Ishikawa (cell line): Measurements from ENCODE around the gene ZNF821.

ENCODE experiments used
- CEBPB ChIP-seq: IDR thresholded peaks from 2 replicates; pipeline ENCODE4 v1.6.1; 2012
- CREB1 ChIP-seq: IDR thresholded peaks from 2 replicates; pipeline ENCODE4 v1.6.1; 2012; ENCODE audit warnings: low read depth
- EGR1 ChIP-seq: IDR thresholded peaks from 2 replicates; pipeline ENCODE4 v1.6.1; 2012
- EP300 ChIP-seq: IDR thresholded peaks from 2 replicates; pipeline ENCODE4 v1.6.1; 2012; ENCODE audit warnings: borderline replicate concordance
- FOXM1 ChIP-seq: IDR thresholded peaks from 2 replicates; pipeline ENCODE4 v1.6.1; 2012; ENCODE audit warnings: low read depth, borderline replicate concordance
- MAX ChIP-seq: IDR thresholded peaks from 2 replicates; pipeline ENCODE4 v1.6.1; 2012
- NFIC ChIP-seq: IDR thresholded peaks from 2 replicates; pipeline ENCODE4 v1.6.1; 2012
- RAD21 ChIP-seq: IDR thresholded peaks from 2 replicates; pipeline ENCODE4 v1.6.1; 2012; ENCODE audit warnings: low read depth
- REST ChIP-seq: IDR thresholded peaks from 2 replicates; pipeline ENCODE4 v1.6.1; 2012; ENCODE audit warnings: low read depth, mild to moderate bottlenecking
- TAF1 ChIP-seq: IDR thresholded peaks from 2 replicates; pipeline ENCODE4 v1.6.1; 2012; ENCODE audit warnings: low read depth, mild to moderate bottlenecking
- TCF12 ChIP-seq: IDR thresholded peaks from 2 replicates; pipeline ENCODE4 v1.6.1; 2012; ENCODE audit warnings: low read depth
- TEAD4 ChIP-seq: IDR thresholded peaks from 2 replicates; pipeline ENCODE4 v1.6.1; 2012
- USF1 ChIP-seq: IDR thresholded peaks from 2 replicates; pipeline ENCODE4 v1.6.1; 2012
- YY1 ChIP-seq: IDR thresholded peaks from 2 replicates; pipeline ENCODE4 v1.6.1; 2012; ENCODE audit warnings: low read depth
- ZBTB7A ChIP-seq: IDR thresholded peaks from 2 replicates; pipeline ENCODE4 v1.6.1; 2012; ENCODE audit warnings: low read depth

ZNF821 gene

DNA sequence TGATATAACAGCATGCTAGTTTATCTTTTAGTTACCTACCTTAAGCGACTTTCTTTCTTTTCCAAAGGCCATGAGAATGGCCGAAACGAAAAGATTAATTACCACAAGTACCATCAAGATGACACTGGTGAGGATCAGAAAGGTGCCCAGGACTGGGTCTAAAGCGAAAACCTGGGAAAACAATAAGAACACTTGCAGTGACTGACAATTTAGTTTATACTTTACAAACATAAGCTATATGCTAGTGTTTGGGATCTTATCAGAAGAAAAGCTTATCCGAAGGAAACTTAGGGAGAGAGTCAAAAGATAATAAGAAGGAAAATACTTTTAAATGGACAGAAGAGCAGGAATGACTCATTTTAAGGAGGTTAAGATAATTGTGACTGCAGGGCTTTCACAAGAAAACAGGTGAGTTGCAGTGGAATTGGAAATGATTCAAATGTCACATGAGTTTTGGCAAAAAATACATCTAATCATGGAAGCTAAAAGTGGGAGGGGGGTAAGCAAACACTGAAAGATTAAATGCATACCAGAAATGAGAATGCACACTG, 46.1 kb upstream of the ZNF821 start:
- TF ChIP-seq FOXM1 (no peak), TEAD4 (no peak), NFIC (no peak), EP300 (no peak)

- no peak for TF ChIP-seq FOXM1
- no peak for TF ChIP-seq EP300
- no peak for TF ChIP-seq USF1
- TF ChIP-seq TEAD4, result no peak
- TF ChIP-seq ZBTB7A, result no peak
- no peak for TF ChIP-seq TAF1
- no peak for TF ChIP-seq RAD21
- TF ChIP-seq MAX, result no peak
- TF ChIP-seq YY1, result no peak
- TF ChIP-seq NFIC, result no peak
- TF ChIP-seq REST, result no peak
- no peak for TF ChIP-seq CEBPB
- TF ChIP-seq CREB1, result no peak
- no peak for TF ChIP-seq EGR1
- TF ChIP-seq TCF12, result no peak
These were observed 45.1 kb upstream of the ZNF821 start for GRCh38 chr16:71929048-71929447.

DNA sequence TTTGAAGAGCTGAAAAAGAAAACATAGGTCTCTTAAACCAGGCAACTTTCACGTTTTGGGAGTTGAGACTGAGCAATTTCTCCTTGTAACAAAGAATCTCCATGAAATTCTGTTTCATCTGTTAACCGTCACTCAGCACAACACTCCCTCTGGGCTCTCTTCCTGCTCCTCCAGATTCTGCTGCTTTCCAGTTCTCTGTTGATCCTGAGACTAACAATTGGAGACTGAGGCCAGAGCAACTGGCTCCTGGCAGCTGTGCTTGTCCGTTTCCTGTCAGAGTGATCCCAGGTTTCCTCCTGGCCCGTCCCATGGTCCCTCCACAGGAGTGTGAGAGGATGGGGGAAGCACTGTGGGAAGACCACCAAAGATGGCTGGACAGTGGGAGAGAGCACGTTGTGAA, 43.8 kb upstream of the ZNF821 start:
- no peak for TF ChIP-seq EP300
- no peak for TF ChIP-seq ZBTB7A
- TF ChIP-seq USF1, result no peak
- TF ChIP-seq TCF12, result no peak
- TF ChIP-seq MAX, result no peak
- TF ChIP-seq RAD21, result no peak
- no peak for TF ChIP-seq TAF1
- no peak for TF ChIP-seq EGR1
- no peak for TF ChIP-seq TEAD4
- no peak for TF ChIP-seq FOXM1
- TF ChIP-seq CREB1, result no peak
- TF ChIP-seq YY1, result no peak
- TF ChIP-seq REST, result no peak
- no peak for TF ChIP-seq CEBPB
- no peak for TF ChIP-seq NFIC

- TF ChIP-seq FOXM1 (no peak), TCF12 (no peak), NFIC (peak; percentile 72), ZBTB7A (no peak), TEAD4 (peak; percentile 46; the same call in 1 of the 2 replicates)
These were observed 43.4 kb upstream of the ZNF821 start for GRCh38 chr16:71927383-71927782.

DNA sequence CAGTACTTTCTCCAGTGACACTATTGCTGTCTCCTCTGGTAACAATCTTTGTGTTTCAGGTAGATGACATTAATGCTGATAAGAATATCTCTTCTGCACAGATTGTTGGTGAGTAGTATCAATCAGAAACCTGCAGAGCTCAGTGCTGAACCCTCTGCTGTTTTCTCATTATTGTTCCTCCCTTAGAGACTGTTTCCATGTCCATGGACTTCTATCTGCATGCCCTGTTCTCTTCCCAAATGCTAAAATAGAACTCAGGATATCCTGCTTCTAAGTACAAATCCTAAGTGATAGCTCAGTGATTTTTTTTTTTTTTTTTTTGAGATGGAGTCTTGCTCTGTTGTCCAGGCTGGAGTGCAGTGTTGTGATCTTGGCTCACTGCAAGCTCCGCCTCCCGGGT, 40.7 kb upstream of the ZNF821 start:
- TF ChIP-seq EGR1, result no peak
- no peak for TF ChIP-seq TAF1
- no peak for TF ChIP-seq RAD21
- TF ChIP-seq CREB1, result no peak
- no peak for TF ChIP-seq NFIC
- TF ChIP-seq TEAD4, result no peak
- TF ChIP-seq YY1, result no peak
- TF ChIP-seq MAX, result no peak
- no peak for TF ChIP-seq CEBPB
- no peak for TF ChIP-seq ZBTB7A
- no peak for TF ChIP-seq REST
- TF ChIP-seq USF1, result no peak
- TF ChIP-seq FOXM1, result no peak
- TF ChIP-seq EP300, result no peak
- TF ChIP-seq TCF12, result no peak
